ENCODE data around the gene RGS3. TPM values are rescaled to one million over a fixed set of nuclear protein-coding genes. Genes with fewer than 3 reads are reported as not detected.
"Not testable (repeated sequence)": the region's sequence is repeated elsewhere in the genome, so short reads cannot be mapped to it uniquely, and the experiment has no call there.

RGS3 gene
- total RNA-seq, 1 donor from 2014 or later: 36.7 TPM

GRCh38 chr9:113547501-113547900, 84.0 kb downstream of the RGS3 start:
- DNase-seq (ENCODE audit: low read depth, low spot score): no peak
- Mint-ChIP-seq H3K36me3 (ENCODE audit: low read depth) (no peaks in the 10 kb centered on the region), H3K27ac (ENCODE audit: unreplicated experiment) (no peak overlapping the region), H3K9me3 (no peaks in the 10 kb centered on the region), H3K4me3 (peak overlapping the region; percentile 59), H3K4me1 (peaks cover 69% of the 10 kb centered on the region), H3K27me3 (ENCODE audit: low read depth) (no peaks in the 10 kb centered on the region)
- TF ChIP-seq CTCF (conservative IDR thresholded peaks at IDR 0.05): no peak

- H3K4me3 Mint-ChIP-seq: peak overlapping the region; percentile 59
- no peaks in the 10 kb centered on the region for H3K27me3 Mint-ChIP-seq (ENCODE audit: low read depth)
- DNase-seq (ENCODE audit: low read depth, low spot score): no peak
- no peaks in the 10 kb centered on the region for H3K9me3 Mint-ChIP-seq
- no peaks in the 10 kb centered on the region for H3K36me3 Mint-ChIP-seq (ENCODE audit: low read depth)
- peaks cover 59% of the 10 kb centered on the region for H3K4me1 Mint-ChIP-seq
- TF ChIP-seq CTCF (conservative IDR thresholded peaks at IDR 0.05): no peak
- H3K27ac Mint-ChIP-seq (ENCODE audit: unreplicated experiment): peak overlapping the region; percentile 97
Observed at GRCh38 chr9:113548221-113549041, 84.9 kb downstream of the RGS3 start.

- not testable (repeated sequence) for H3K9me3 Mint-ChIP-seq; H3K27me3 Mint-ChIP-seq (ENCODE audit: low read depth); DNase-seq (ENCODE audit: low read depth, low spot score); H3K27ac Mint-ChIP-seq (ENCODE audit: unreplicated experiment); H3K4me3 Mint-ChIP-seq; H3K36me3 Mint-ChIP-seq (ENCODE audit: low read depth)
- H3K4me1 Mint-ChIP-seq: peaks cover 49% of the 10 kb centered on the region
Observed at GRCh38 chr9:113549892-113550291, 86.4 kb downstream of the RGS3 start.

- no peak for DNase-seq (ENCODE audit: low read depth, low spot score)
- peaks cover 7% of the 10 kb centered on the region for H3K4me1 Mint-ChIP-seq
- H3K27ac Mint-ChIP-seq (ENCODE audit: unreplicated experiment): no peak overlapping the region
- TF ChIP-seq CTCF (conservative IDR thresholded peaks at IDR 0.05): no peak
- H3K9me3 Mint-ChIP-seq: no peaks in the 10 kb centered on the region
- H3K4me3 Mint-ChIP-seq: no peak overlapping the region
- H3K36me3 Mint-ChIP-seq (ENCODE audit: low read depth): no peaks in the 10 kb centered on the region
- H3K27me3 Mint-ChIP-seq (ENCODE audit: low read depth): no peaks in the 10 kb centered on the region
Observed at GRCh38 chr9:113556877-113557593, 93.5 kb downstream of the RGS3 start.

- H3K36me3 Mint-ChIP-seq (ENCODE audit: low read depth): no peaks in the 10 kb centered on the region
- H3K4me1 Mint-ChIP-seq: peaks cover 9% of the 10 kb centered on the region
- no peaks in the 10 kb centered on the region for H3K9me3 Mint-ChIP-seq
- H3K4me3 Mint-ChIP-seq: no peak overlapping the region
- H3K27me3 Mint-ChIP-seq (ENCODE audit: low read depth): no peaks in the 10 kb centered on the region
- no peak overlapping the region for H3K27ac Mint-ChIP-seq (ENCODE audit: unreplicated experiment)
- DNase-seq (ENCODE audit: low read depth, low spot score): no peak
- no peak for TF ChIP-seq CTCF (conservative IDR thresholded peaks at IDR 0.05)
Observed at GRCh38 chr9:113558632-113559502, 95.3 kb downstream of the RGS3 start.
